ENCODE data around the gene RAB40C.

GRCh38 chr16:645852-646678, 56.2 kb downstream of the RAB40C start:
- TF ChIP-seq TAF1 (IDR thresholded peaks at IDR 0.05; ENCODE audit: borderline replicate concordance, insufficient read depth, low read length) (no peak), FOXP2 (optimal IDR thresholded peaks at IDR 0.05; ENCODE audit: borderline replicate concordance, extremely low read depth, extremely low read length, insufficient read depth) (no peak), SIN3A (IDR thresholded peaks at IDR 0.05; ENCODE audit: borderline replicate concordance, insufficient read depth, low read length) (no peak)
